Adrenal gland (tissue), 5 donors: ENCODE results near the gene CCT6A.

Experiments
- POLR2A ChIP-seq, 2 donors: fragments of 450-650 bp; IDR thresholded peaks; one replicate each; pipeline ENCODE4 v1.6.1; 2017; ENCODE audit warnings: antibody characterized with exemption in 2 of 2, mild to moderate bottlenecking in 2 of 2, moderate library complexity in 1 of 2
- TF ChIP-seq, protein P1 (sequence below), 6 experiments: fragments of 450-650 bp in 4 of 6; fragments of 200-600 bp in 2 of 6; sonication (generic) in 1 of 6; IDR thresholded peaks; 1 replicate in 5 of 6; 2 replicates in 1 of 6; pipeline versions ENCODE4 v1.5.1 to v1.8.0; 2016 to 2021; ENCODE audit warnings: antibody characterized with exemption in 6 of 6, mild to moderate bottlenecking in 2 of 6, moderate library complexity in 1 of 6
- donor health status: DM: no; HTN: no; CAD: no.

DNA sequence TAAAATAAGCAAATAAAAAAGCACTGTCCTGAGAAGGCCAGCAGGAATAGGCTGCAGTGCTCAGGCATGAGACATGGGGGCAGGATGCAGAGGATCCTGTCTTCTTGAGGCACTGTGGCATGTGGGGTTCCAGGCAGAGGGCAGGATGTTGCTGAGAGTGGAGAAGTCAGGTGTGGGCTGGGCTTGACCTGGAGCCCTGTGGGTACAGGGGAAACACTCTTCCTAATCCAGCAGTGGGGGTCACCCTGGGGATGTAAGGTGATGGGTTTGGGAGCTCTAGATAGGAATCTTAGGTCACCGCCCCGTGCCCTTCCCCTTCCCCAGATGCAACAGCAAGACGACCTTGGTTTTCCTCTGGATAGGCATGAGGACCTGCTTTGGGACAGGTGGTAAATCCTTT is 26.1 kb downstream of the CCT6A start:
- TF ChIP-seq, protein P1, sequence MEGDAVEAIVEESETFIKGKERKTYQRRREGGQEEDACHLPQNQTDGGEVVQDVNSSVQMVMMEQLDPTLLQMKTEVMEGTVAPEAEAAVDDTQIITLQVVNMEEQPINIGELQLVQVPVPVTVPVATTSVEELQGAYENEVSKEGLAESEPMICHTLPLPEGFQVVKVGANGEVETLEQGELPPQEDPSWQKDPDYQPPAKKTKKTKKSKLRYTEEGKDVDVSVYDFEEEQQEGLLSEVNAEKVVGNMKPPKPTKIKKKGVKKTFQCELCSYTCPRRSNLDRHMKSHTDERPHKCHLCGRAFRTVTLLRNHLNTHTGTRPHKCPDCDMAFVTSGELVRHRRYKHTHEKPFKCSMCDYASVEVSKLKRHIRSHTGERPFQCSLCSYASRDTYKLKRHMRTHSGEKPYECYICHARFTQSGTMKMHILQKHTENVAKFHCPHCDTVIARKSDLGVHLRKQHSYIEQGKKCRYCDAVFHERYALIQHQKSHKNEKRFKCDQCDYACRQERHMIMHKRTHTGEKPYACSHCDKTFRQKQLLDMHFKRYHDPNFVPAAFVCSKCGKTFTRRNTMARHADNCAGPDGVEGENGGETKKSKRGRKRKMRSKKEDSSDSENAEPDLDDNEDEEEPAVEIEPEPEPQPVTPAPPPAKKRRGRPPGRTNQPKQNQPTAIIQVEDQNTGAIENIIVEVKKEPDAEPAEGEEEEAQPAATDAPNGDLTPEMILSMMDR (IDR thresholded peaks at IDR 0.05) = no peak
- no peak for TF ChIP-seq POLR2A (IDR thresholded peaks at IDR 0.05)
